Ascending aorta (tissue), 2 donors: ENCODE results near the gene WBP4. TPM values are rescaled to one million over a fixed set of nuclear protein-coding genes. Genes with fewer than 3 reads are reported as not detected.
A peak's percentile ranks its signal among the peaks of the same experiment; 100 is the strongest.

Source experiments
- DNase-seq, 2 donors: peaks; one replicate each; pipeline ENCODE4 v3.0.0-alpha.2; 2019; ENCODE audit warnings: low spot score in 2 of 2
- H3K27ac ChIP-seq, 2 donors: fragments of 200-600 bp; sonication (generic); one replicate each; pipeline ENCODE4 v1.5.1; 2016 to 2017; ENCODE audit warnings: mild to moderate bottlenecking in 1 of 2
- H3K27me3 ChIP-seq: fragments of 200-600 bp; sonication (generic); one replicate; pipeline ENCODE4 v1.5.1; 2017
- H3K36me3 ChIP-seq, 2 donors: fragments of 200-600 bp; sonication (generic); one replicate each; pipeline ENCODE4 v1.5.1; 2016
- H3K4me1 ChIP-seq, 2 donors: fragments of 200-600 bp; sonication (generic); one replicate each; pipeline ENCODE4 v1.5.1; 2016 to 2017; ENCODE audit warnings: mild to moderate bottlenecking in 1 of 2
- H3K4me3 ChIP-seq, 2 donors: fragments of 200-600 bp; sonication (generic); one replicate each; pipeline ENCODE4 v1.5.1; 2016 to 2017; ENCODE audit warnings: mild to moderate bottlenecking in 1 of 2
- H3K9me3 ChIP-seq, 2 donors: fragments of 200-600 bp; sonication (generic); one replicate each; pipeline ENCODE4 v1.5.1; 2016
- intact Hi-C: fragments of 100-400 bp; cut with DNase I; formaldehyde crosslinking; loops from one replicate; pipeline ENCODE4 v1.15.1; 2023
- total RNA-seq: library from RNA; depleted of rRNA; stranded (reverse); fragments of >200 nt; gene quantifications from one replicate; pipeline ENCODE4 v1.1.0, GENCODE V29; 2016
- TF ChIP-seq, protein P1 (sequence below), 3 experiments: fragments of 200-600 bp in 2 of 3; fragments of 450-650 bp in 1 of 3; sonication (generic) in 2 of 3; IDR thresholded peaks; one replicate each; pipeline ENCODE4 v1.5.1; 2016 to 2019; ENCODE audit warnings: antibody characterized with exemption in 3 of 3, mild to moderate bottlenecking in 1 of 3, moderate library complexity in 1 of 3

Gene WBP4
- total RNA-seq, 1 donor from 2014 or later, result 0.96 TPM

DNA sequence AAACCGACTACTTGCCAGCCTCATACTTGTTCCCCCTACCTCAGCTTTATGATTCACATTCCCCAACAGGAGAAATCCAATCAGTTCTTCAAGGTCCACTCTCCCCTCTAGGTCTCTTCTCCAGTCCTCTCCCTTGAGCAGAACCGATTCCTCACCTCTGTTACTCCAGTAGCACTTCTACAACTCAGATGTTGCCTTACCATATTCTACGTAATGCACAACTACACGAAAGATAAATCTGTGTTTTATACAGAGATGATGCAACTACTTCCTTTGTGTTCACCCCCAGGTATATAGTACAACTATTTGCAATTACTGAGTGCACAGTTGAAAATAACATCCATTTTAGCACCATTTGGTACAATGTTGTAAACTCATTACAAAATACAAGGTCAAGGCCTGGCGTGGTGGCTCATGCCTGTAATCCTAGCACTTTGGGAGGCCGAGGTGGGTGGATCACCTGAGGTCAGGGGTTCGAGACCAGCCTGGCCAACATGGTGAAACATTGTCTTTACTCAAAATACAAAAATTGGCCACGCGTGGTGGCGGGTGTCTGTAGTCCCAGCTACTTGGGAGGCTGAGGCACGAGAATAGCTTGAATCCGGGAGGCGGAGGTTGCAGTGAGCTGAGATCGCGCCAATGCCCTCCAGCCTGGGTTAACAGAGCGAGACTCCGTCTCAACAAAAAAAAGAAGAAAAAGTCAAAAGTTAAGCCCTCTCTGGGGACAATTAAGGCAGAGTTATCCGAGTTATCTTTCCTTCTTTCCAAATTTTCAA, 2.8 kb upstream of the WBP4 start:
- no peak for DNase-seq
- TF ChIP-seq, protein P1, sequence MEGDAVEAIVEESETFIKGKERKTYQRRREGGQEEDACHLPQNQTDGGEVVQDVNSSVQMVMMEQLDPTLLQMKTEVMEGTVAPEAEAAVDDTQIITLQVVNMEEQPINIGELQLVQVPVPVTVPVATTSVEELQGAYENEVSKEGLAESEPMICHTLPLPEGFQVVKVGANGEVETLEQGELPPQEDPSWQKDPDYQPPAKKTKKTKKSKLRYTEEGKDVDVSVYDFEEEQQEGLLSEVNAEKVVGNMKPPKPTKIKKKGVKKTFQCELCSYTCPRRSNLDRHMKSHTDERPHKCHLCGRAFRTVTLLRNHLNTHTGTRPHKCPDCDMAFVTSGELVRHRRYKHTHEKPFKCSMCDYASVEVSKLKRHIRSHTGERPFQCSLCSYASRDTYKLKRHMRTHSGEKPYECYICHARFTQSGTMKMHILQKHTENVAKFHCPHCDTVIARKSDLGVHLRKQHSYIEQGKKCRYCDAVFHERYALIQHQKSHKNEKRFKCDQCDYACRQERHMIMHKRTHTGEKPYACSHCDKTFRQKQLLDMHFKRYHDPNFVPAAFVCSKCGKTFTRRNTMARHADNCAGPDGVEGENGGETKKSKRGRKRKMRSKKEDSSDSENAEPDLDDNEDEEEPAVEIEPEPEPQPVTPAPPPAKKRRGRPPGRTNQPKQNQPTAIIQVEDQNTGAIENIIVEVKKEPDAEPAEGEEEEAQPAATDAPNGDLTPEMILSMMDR (IDR thresholded peaks at IDR 0.05), result no peak
- Histone ChIP-seq H3K27ac (peak overlapping the region; percentile 60 to 97), H3K4me3 (peak overlapping the region; percentile 81 to 93), H3K9me3 (no peaks in the 10 kb centered on the region), H3K4me1 (peaks cover 14 to 34% of the 10 kb centered on the region in 2 donors), H3K36me3 (no peaks in the 10 kb centered on the region), H3K27me3 (no peaks in the 10 kb centered on the region)
- intact Hi-C loops, result no loop called here

GRCh38 chr13:41059456-41060081, 1.7 kb upstream of the WBP4 start:
- peak overlapping the region; percentile 81 to 93 for H3K4me3 ChIP-seq
- H3K4me1 ChIP-seq, result peaks cover 19 to 43% of the 10 kb centered on the region in 2 donors
- H3K27me3 ChIP-seq, result no peaks in the 10 kb centered on the region
- H3K27ac ChIP-seq, result peak overlapping the region; percentile 97 to 99
- TF ChIP-seq, protein P1 (IDR thresholded peaks at IDR 0.05), result no peak
- DNase-seq, result no peak
- H3K9me3 ChIP-seq, result no peaks in the 10 kb centered on the region
- intact Hi-C loops, result loop anchor here (1.0 to 10.0 kb wide), 10 partner anchors 73 to 1213 kb away; partner anchors contain the start of genes AKAP11, DGKH, FOXO1 and KBTBD6
- no peaks in the 10 kb centered on the region for H3K36me3 ChIP-seq

- Histone ChIP-seq H3K36me3 (no peaks in the 10 kb centered on the region), H3K27me3 (no peaks in the 10 kb centered on the region), H3K9me3 (no peaks in the 10 kb centered on the region), H3K4me1 (peaks cover 23 to 42% of the 10 kb centered on the region in 2 donors), H3K4me3 (peak overlapping the region; percentile 81 to 93), H3K27ac (peak overlapping the region; percentile 97 to 99)
- intact Hi-C loops, result loop anchor here (1.0 to 10.0 kb wide), 10 partner anchors 73 to 1212 kb away; partner anchors contain the start of genes AKAP11, DGKH, FOXO1 and KBTBD6
- TF ChIP-seq, protein P1 (IDR thresholded peaks at IDR 0.05), result peak; percentile 17 to 28 (median 21)
- peak; percentile 59 to 94 for DNase-seq
Measured at GRCh38 chr13:41060082-41060723, 1.1 kb upstream of the WBP4 start.

- Histone ChIP-seq H3K36me3 (peaks cover 2% of the 10 kb centered on the region in 2 donors), H3K27ac (peak overlapping the region; percentile 97 to 99), H3K9me3 (no peaks in the 10 kb centered on the region), H3K4me1 (peaks cover 25 to 43% of the 10 kb centered on the region in 2 donors), H3K4me3 (peak overlapping the region; percentile 81 to 93), H3K27me3 (no peaks in the 10 kb centered on the region)
- TF ChIP-seq, protein P1 (IDR thresholded peaks at IDR 0.05), result no peak
- DNase-seq, result peak; percentile 46 to 89
- intact Hi-C loops, result loop anchor here (1.0 to 10.0 kb wide), 10 partner anchors 72 to 1212 kb away; partner anchors contain the start of genes AKAP11, DGKH, FOXO1 and KBTBD6
Measured at GRCh38 chr13:41060724-41061074, 610 bp upstream of the WBP4 start.
